SH-SY5Y (cell line): Measurements from ENCODE around the gene SMARCD3.

Experiments used
- GATA2 ChIP-seq: IDR thresholded peaks from 2 replicates; pipeline ENCODE4 v1.6.1; 2011; ENCODE audit warnings: mild to moderate bottlenecking, low read depth, low read length
- GATA3 ChIP-seq: IDR thresholded peaks from 2 replicates; pipeline ENCODE4 v1.6.1; 2011; ENCODE audit warnings: low read depth, mild to moderate bottlenecking, low read length, moderate library complexity

Gene SMARCD3

DNA sequence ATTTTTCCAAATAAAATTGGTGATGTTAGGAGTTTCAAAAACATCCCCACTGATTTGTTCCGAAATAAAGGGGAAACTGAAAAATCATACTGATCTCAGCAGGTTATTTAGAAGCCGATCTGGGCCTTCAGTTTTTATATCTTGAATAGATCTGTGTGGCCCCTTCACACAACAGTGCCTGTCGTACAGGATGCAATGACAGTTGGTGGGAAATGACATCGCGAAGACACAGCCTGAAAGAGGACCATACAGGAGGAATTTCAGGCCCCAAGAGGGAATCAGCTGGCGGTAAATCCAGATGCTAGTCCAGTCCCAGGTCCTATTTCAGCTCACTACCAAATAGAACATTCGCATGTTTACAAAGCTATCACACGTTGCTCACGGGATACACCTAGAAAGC lies 41.2 kb downstream of the SMARCD3 start:
- TF ChIP-seq GATA3 (no peak), GATA2 (no peak)

DNA sequence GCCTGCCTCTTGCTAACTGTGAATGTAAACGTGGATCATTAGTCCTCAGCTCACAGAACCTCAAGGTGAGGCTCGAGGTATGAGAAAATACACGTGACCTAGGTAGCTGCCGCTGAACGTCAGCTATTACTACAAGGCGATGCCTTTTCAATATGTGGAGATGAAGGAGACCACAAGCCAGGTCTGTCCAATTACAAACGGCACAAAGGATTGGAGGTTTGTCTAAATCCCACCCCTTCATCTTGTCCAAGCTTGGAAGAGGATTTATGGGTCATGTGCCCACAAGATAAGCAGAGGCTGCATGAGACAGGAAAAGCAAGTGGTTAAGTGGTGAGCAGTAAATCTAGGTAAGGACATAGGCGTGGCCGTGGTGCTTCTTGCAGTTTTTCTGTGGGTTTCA lies 41.6 kb downstream of the SMARCD3 start:
- TF ChIP-seq GATA2 (no peak), GATA3 (no peak)

DNA sequence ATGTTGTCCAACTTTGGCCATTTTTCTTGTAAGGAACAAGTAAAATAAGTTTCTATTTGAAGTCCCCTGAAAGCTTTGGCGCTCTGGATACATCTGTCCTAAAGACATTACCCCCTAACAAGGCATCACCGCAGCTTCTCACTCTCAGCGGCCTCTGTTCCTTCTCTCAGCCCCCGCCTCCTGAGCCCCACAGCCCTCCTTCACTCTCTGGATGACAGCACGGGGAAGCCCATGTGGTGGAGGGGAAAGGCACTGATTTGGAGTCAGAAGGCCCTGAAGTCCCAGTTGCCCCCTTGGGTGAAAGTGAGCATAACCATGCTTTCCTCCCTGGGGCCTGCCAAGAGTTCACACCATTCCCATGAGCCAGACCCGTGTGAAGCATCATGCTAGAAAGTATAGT lies 42.8 kb downstream of the SMARCD3 start:
- TF ChIP-seq GATA2 (no peak), GATA3 (no peak)

GRCh38 chr7:151204383-151205032 lies 44.0 kb downstream of the SMARCD3 start:
- TF ChIP-seq GATA2: no peak
- TF ChIP-seq GATA3: no peak

DNA sequence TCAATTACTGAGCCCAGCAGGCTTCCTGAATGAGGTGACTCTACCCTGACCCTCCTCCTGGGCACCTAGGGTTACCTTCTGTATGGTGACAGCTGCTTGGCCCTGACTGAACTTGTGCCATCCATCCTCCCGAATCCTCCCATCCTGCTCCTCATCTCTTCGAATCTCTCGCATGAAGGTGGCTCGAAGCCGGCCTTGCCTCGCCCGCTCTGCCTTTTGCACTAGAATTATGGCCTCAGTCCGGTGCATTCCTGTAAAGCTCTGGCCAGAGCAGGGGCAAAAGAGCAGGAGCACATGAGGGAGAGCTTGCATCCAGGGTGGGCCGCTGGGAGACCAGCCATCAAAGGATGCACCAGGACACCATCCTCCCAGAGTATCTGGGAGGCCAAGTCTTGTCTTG lies 45.7 kb downstream of the SMARCD3 start:
- no peak for TF ChIP-seq GATA3
- TF ChIP-seq GATA2: no peak

GRCh38 chr7:151201751-151202150 lies 46.7 kb downstream of the SMARCD3 start:
- TF ChIP-seq GATA2 (no peak), GATA3 (no peak)

DNA sequence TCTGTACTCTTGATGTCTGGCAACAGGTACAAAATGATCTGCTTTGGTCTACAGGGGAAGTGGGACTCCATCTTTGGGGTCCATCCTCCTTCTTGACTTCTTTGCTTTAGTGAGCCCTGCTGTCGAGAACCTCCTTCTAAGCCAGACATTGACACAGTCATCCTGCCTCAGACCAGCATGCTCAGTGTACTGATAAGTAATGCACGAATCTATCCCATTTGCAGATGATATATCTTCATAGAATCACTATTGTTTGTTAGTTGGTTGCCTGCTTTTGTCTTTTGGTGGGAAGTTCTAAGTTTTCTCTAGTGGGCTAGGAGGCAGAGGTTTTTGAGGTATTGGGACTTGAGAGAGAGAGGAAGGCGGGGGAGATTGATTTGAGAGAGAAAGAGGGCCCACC lies 47.1 kb downstream of the SMARCD3 start:
- TF ChIP-seq GATA2: no peak

GRCh38 chr7:151198945-151199848 lies 49.3 kb downstream of the SMARCD3 start:
- TF ChIP-seq GATA2 (no peak), GATA3 (no peak)

DNA sequence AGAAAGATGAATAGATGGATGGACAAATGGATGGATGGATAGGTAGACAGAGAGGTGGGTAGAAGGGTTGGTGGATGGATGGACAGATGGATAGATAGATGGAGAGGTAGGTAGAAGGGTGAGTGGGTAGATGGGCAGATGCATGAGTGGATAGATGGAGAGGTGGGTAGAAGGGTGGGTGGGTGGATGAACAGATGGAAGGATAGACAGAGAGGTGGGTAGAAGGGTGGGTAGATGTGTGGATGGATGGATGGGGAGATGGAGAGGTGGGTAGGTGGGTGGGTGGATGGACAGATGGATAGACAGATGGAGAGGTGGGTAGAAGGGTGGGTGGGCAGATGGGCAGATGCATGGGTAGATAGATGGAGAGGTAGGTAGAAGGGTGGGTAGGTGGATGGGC lies 50.6 kb downstream of the SMARCD3 start:
- TF ChIP-seq GATA2: no peak
- no peak for TF ChIP-seq GATA3

DNA sequence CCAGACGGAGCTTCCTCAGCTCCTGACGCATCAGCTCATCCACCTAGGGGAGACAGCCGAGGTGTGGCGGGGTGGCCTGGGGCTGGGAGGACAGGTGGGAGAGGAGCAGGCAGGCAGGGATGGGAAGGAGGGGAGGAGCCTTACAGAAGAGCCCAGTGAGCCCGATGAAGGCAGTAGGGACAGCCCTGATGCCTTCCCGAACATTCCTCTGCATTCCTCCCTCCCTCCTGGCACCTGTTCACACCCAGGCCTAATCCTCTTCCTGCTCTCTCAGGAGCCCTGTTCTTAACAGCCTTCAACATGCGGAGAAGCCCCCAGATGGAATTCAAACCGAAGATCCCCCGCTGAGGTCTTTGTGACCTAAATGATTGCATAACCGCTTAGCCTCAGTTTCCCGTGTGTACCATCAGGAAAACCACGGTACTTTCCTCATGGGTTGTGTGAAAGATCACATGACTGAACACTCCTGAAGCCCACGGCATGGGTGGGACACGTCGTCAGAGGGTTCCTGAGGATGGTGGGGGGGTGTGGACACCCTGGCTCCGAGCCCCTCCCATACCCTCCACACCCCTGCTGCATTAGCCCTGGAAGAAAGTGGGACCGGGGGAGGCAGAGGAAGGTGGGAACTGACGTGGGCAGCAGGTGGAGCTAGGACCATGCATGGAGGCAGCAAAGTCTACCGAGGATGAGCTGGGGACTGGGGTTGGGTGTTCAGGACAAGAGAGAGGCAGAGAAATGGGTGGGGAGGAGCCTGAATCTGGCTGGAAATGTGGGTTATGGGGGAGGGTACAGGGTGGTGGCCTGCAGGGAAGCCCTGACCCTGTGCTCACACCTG lies 52.7 kb downstream of the SMARCD3 start:
- TF ChIP-seq GATA2 (no peak), GATA3 (no peak)

GRCh38 chr7:151194188-151194587 lies 54.3 kb downstream of the SMARCD3 start:
- TF ChIP-seq GATA3: no peak
- no peak for TF ChIP-seq GATA2

GRCh38 chr7:151193203-151193978 lies 55.1 kb downstream of the SMARCD3 start:
- no peak for TF ChIP-seq GATA2
- TF ChIP-seq GATA3: no peak

- no peak for TF ChIP-seq GATA3
- no peak for TF ChIP-seq GATA2
Measured at GRCh38 chr7:151192002-151192539, 56.4 kb downstream of the SMARCD3 start.
